HEK293T (cell line): ENCODE measurements around the gene PTPRM.

Source experiments
- CTCF ChIA-PET: fragments of 350-600 bp; formaldehyde crosslinking; extraction: SDS; loops from one replicate; lab custom pipeline; 2021; ENCODE audit warnings: antibody characterized with exemption, inconsistent platforms; lab: Yijun Ruan, JAX
- POLR2A ChIA-PET: fragments of 350-600 bp; formaldehyde crosslinking; extraction: SDS; loops from one replicate; lab custom pipeline; 2020; ENCODE audit warnings: antibody characterized with exemption, inconsistent platforms; lab: Yijun Ruan, JAX
- DNase-seq: peaks from one replicate; pipeline ENCODE4 v3.0.0; 2012; ENCODE audit warnings: mixed read lengths; ENCODE audit errors: extremely low spot score
- ARNT ChIP-seq: fragments of 450-650 bp; IDR thresholded peaks from 2 replicates; pipeline ENCODE4 v1.6.1; 2017; ENCODE audit warnings: mild to moderate bottlenecking
- BHLHE40 ChIP-seq: fragments of 450-650 bp; IDR thresholded peaks from 2 replicates; pipeline ENCODE4 v1.6.1; 2016; ENCODE audit warnings: mild to moderate bottlenecking, moderate library complexity, borderline replicate concordance
- CTBP1 ChIP-seq: fragments of 450-650 bp; IDR thresholded peaks from 2 replicates; pipeline ENCODE4 v1.6.1; 2016; ENCODE audit warnings: borderline replicate concordance
- ELF4 ChIP-seq: fragments of 450-650 bp; IDR thresholded peaks from 2 replicates; pipeline ENCODE4 v1.6.1; 2017; ENCODE audit warnings: antibody characterized with exemption
- FOXA1 ChIP-seq: fragments of 450-650 bp; IDR thresholded peaks from 2 replicates; pipeline ENCODE4 v1.6.1; 2016; ENCODE audit warnings: mild to moderate bottlenecking
- FOXK2 ChIP-seq: fragments of 450-650 bp; IDR thresholded peaks from 2 replicates; pipeline ENCODE4 v1.6.1; 2016; ENCODE audit warnings: mild to moderate bottlenecking
- FOXM1 ChIP-seq: fragments of 450-650 bp; IDR thresholded peaks from 2 replicates; pipeline ENCODE4 v1.6.1; 2017; ENCODE audit warnings: mild to moderate bottlenecking, borderline replicate concordance
- HDGF ChIP-seq: fragments of 450-650 bp; IDR thresholded peaks from 2 replicates; pipeline ENCODE4 v1.6.1; 2017; ENCODE audit warnings: antibody characterized with exemption, borderline replicate concordance
- L3MBTL2 ChIP-seq: fragments of 450-650 bp; conservative IDR thresholded peaks from 2 replicates; pipeline ENCODE4 v1.6.1; 2016; ENCODE audit warnings: mild to moderate bottlenecking
- LEF1 ChIP-seq: fragments of 450-650 bp; IDR thresholded peaks from 2 replicates; pipeline ENCODE4 v1.6.1; 2017; ENCODE audit warnings: mild to moderate bottlenecking, borderline replicate concordance
- NFRKB ChIP-seq: fragments of 450-650 bp; IDR thresholded peaks from 2 replicates; pipeline ENCODE4 v1.6.1; 2016; ENCODE audit warnings: mild to moderate bottlenecking, moderate library complexity
- SP1 ChIP-seq: fragments of 450-650 bp; IDR thresholded peaks from 2 replicates; pipeline ENCODE4 v1.6.1; 2017
- SUZ12 ChIP-seq: fragments of 450-650 bp; IDR thresholded peaks from 2 replicates; pipeline ENCODE4 v1.6.1; 2016; ENCODE audit warnings: mild to moderate bottlenecking
- TARDBP ChIP-seq: fragments of 450-650 bp; IDR thresholded peaks from 2 replicates; pipeline ENCODE4 v1.6.1; 2016
- ZNF384 ChIP-seq: fragments of 450-650 bp; IDR thresholded peaks from 2 replicates; pipeline ENCODE4 v1.6.1; 2016
- TF ChIP-seq, protein P1 (sequence below): fragments of 450-650 bp; IDR thresholded peaks from 2 replicates; pipeline ENCODE4 v1.6.1; 2016

Gene PTPRM

DNA sequence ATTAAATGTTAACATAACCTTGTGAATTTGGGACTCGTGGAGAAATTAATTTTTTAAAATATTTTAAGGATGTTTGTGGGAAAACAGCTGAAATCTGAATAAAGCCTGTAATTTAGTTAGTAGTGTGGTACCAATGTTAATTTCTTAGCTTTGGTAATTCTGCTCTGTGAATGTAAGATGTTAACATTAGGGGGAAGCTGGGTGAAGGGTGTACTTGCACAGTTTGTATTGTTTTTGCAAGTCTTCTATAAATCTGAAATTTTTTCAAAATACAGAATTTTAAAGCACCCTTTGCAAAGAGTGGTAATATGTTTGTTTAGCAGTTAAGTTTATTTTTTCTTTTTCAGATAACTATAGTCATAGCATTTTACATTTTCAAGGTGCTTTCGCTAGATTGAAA is 4.5 kb downstream of the PTPRM start:
- DNase-seq, result no peak
- no peak for TF ChIP-seq SUZ12
- no peak for TF ChIP-seq BHLHE40
- no peak for TF ChIP-seq ZNF384
- no peak for TF ChIP-seq SP1
- TF ChIP-seq ARNT, result no peak
- ChIA-PET POLR2A (no interaction called here), CTCF (no interaction called here)

DNA sequence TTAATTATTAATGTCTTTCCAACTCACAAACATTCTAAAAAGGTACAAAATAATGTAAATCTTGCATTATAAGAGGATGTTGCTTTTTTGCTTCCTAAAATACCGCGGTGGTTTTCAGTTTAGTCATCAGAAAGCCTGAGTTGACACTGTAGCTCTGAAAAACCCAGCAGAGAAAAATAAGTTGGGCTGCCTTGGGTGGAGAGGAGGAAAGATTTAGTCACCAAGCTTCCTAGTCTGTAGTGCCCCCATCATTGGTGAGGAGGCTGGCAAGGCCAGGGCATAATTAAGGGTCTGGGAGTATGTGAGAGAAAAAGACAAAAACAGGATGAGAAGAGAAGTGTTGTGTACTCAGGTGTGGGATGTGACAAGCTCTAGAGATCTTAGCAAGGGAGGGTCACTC is 5.7 kb downstream of the PTPRM start:
- POLR2A ChIA-PET, result no interaction called here
- CTCF ChIA-PET, result no interaction called here
- no peak for DNase-seq
- TF ChIP-seq ZNF384 (no peak), ARNT (no peak), CTBP1 (no peak), NFRKB (no peak), BHLHE40 (no peak), HDGF (no peak), LEF1 (no peak), L3MBTL2 (no peak), SUZ12 (no peak)
- TF ChIP-seq, protein P1, sequence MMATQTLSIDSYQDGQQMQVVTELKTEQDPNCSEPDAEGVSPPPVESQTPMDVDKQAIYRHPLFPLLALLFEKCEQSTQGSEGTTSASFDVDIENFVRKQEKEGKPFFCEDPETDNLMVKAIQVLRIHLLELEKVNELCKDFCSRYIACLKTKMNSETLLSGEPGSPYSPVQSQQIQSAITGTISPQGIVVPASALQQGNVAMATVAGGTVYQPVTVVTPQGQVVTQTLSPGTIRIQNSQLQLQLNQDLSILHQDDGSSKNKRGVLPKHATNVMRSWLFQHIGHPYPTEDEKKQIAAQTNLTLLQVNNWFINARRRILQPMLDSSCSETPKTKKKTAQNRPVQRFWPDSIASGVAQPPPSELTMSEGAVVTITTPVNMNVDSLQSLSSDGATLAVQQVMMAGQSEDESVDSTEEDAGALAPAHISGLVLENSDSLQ, result no peak

DNA sequence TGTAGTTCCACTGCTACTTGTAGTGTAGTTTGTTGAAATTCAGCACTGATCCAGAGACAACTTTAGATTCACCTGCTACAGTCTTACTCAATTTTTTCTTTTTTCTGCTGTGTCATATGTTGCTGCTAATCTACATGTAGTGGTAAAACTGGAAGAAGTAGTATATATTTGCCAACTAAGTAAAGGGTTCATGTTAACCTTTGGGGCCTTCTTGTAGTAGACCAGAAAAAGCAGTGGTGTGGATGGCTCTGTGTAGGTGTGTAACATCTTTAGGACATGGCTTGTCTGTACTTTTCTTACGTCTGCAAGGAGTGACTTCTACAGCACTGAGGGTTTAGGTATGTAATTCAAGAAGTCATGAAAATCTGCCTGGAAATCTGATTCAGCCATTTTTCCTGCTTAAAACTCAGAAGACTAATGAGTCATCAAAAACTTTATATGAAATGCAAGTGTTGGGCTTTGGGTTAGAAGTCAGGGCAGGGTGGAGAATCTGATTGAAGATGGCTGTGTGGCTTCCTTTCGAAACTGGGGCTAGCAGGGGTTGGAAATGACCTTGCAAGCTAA is 8.4 kb downstream of the PTPRM start:
- CTCF ChIA-PET, result no interaction called here
- TF ChIP-seq FOXK2 (no peak), HDGF (no peak), SUZ12 (no peak), FOXM1 (no peak), LEF1 (no peak), CTBP1 (no peak), FOXA1 (no peak), L3MBTL2 (no peak), ZNF384 (no peak), BHLHE40 (no peak), ELF4 (no peak), NFRKB (no peak), ARNT (no peak), TARDBP (no peak), SP1 (no peak)
- TF ChIP-seq, protein P1, result no peak
- POLR2A ChIA-PET, result no interaction called here
- no peak for DNase-seq

DNA sequence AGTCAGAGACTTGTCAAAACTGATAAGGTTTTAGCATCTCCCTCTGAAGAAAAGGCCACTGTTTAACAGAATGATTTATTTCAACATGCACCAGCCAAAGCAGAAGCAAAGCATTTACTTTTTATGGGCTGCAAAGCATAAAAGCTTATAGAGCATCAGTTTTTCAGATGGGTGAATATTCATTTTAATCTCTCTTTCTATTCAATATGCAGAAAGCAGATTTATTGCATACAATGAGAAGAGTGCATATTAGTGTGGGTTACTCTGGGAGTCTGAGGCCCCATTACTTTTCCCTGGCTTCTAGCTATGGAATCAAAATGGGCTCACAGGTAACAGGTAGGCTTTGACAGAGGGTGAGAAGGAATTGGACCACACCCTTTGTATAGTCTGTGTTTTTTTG is 9.0 kb downstream of the PTPRM start:
- TF ChIP-seq L3MBTL2 (no peak), FOXK2 (no peak), ELF4 (no peak), LEF1 (no peak), ARNT (no peak), FOXA1 (no peak), FOXM1 (no peak), CTBP1 (no peak), SUZ12 (no peak), SP1 (no peak), BHLHE40 (no peak), NFRKB (no peak), HDGF (no peak), TARDBP (no peak), ZNF384 (no peak)
- TF ChIP-seq, protein P1, result no peak
- ChIA-PET POLR2A (no interaction called here), CTCF (no interaction called here)
- DNase-seq, result no peak

DNA sequence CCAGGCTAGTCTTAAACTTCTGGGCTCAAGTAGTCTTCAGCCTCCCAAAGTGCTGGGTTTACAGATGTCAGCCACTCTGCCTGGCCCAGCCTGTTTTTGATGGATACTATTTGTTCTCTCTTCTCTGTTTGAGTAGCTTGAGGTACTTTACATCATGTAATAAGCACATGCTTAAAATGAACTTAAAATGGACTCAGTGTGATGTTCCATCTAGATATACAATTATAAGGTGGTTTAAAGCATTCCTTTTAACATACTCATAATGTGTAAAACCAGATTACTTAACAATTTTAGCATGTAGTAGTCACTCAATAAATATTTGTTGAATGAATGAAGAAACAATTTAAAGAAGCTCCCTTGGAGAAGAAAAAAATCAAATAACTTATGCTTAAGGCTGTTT is 9.6 kb downstream of the PTPRM start:
- ChIA-PET POLR2A (interaction anchor here (1.0 kb wide), 1 partner anchor 9 kb away, joined by 3 read pairs; the partner anchor contains the start of gene PTPRM), CTCF (no interaction called here)
- no peak for TF ChIP-seq ZNF384
- TF ChIP-seq, protein P1, result no peak
- TF ChIP-seq BHLHE40, result no peak
- no peak for TF ChIP-seq TARDBP
- TF ChIP-seq FOXK2, result no peak
- TF ChIP-seq SP1, result no peak
- no peak for TF ChIP-seq SUZ12
- TF ChIP-seq CTBP1, result no peak
- no peak for TF ChIP-seq L3MBTL2
- no peak for TF ChIP-seq LEF1
- TF ChIP-seq HDGF, result no peak
- TF ChIP-seq ELF4, result no peak
- TF ChIP-seq ARNT, result no peak
- no peak for TF ChIP-seq FOXM1
- no peak for TF ChIP-seq NFRKB
- no peak for TF ChIP-seq FOXA1
- no peak for DNase-seq

DNA sequence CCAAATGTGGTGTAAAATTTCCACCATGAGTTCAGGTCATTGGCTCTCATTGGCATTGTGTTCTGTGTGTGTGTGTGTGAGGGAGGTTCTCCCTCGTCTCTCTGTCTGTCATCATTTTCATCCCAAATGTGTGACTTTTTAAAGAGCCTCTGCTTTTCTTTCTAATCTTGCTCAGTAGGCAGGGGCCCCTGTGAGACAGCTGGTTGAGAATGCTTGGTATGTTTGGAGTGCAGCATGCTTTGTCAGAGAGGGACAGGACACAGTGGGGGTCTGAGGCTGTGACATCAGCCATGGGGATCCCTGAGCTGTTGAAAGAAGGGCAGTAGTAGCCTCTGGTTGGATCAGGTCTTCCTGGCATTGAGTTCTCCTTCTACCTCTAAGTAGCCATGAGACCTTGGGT is 10.6 kb downstream of the PTPRM start:
- no peak for DNase-seq
- ChIA-PET CTCF (no interaction called here), POLR2A (no interaction called here)
- TF ChIP-seq SP1 (no peak), FOXK2 (no peak), FOXM1 (no peak), LEF1 (no peak)
- TF ChIP-seq, protein P1, result no peak
